NCI-H774 (cell line): ENCODE measurements around the gene ABAT.

Source experiments
- DNase-seq: peaks from one replicate; lab custom pipeline; 2025; lab: John Stamatoyannopoulos, UW

Gene ABAT

GRCh38 chr16:8717892-8718415 is 43.5 kb downstream of the ABAT start:
- no peak for DNase-seq

- DNase-seq, result no peak
Measured at GRCh38 chr16:8718851-8719680, 44.6 kb downstream of the ABAT start.

DNA sequence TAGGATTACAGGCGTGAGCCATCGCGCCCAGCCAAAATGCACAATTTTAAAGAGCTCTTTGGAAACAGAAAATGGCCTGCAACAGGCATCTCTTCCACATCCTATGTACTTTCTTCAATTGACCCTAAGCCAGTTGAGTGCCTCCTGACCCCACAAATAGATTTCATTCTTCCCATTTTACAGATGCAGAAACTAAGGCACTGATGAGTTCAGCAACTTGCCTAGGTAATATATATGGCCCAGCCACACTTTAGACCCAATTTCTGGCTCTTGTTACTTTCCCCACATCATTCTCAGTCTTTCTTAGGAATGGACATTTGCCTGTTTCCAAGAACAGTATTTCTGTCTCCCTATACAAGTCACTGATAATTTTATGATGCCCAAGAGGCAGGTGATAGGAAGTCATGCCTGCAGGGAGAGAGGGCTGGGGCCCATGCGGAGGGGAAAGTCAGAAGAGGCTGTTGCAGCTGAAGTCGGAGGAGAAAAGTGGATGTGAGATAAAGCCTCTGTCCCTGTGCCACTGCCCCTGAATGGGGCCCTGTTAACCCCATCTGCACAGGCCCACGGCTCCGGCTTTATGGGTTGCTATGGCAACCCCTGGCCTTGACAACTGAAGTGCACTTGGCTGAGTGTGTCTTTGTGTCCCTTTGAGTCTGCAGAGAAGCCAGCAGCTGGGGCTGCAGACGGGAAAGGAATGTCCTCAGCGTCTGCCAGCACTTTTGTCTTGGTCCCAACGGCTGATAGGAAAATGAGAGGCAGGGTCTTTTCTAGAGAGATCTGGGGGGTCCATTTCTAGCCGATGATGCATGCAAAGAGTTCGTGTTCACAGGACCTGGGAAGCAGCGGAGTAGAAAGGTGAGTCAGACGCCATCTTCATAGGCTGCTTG is 45.9 kb downstream of the ABAT start:
- DNase-seq, result peak; percentile 77

GRCh38 chr16:8720967-8721308 is 46.5 kb downstream of the ABAT start:
- no peak for DNase-seq

DNA sequence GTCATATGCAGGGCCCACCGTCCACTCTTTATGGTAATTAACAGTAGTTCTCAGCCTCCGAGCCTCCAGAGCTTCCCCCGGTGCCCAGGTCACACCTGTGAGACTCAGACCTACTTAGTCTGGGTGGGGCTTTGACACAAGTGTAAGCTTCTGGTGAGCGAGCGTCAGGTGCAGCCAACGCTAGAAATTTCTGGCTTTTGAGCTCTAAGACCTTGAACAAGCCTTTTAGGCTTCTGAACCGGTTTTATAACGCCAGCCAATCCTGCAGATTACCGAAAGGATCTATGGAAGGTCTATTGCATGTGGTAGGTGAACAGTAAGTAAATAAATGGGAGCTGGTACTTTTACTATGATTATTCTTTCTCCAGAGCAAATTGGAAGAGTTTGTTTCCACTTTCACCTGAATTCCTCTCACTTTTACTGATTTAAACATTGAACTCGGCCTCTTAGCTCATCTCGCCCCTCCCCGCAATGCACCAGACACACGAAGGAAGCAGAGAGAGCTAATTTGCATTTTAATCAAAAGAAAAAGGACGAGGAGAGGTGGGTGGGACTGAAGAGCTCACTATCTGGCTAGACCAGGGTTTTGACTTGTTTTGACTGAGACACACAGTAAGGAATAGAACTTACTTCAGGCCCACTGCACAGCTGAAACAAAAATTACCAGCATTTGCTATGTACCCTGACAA is 47.1 kb downstream of the ABAT start:
- peak; percentile 2 for DNase-seq

- DNase-seq, result no peak
Measured at GRCh38 chr16:8722025-8722348, 47.6 kb downstream of the ABAT start.

DNA sequence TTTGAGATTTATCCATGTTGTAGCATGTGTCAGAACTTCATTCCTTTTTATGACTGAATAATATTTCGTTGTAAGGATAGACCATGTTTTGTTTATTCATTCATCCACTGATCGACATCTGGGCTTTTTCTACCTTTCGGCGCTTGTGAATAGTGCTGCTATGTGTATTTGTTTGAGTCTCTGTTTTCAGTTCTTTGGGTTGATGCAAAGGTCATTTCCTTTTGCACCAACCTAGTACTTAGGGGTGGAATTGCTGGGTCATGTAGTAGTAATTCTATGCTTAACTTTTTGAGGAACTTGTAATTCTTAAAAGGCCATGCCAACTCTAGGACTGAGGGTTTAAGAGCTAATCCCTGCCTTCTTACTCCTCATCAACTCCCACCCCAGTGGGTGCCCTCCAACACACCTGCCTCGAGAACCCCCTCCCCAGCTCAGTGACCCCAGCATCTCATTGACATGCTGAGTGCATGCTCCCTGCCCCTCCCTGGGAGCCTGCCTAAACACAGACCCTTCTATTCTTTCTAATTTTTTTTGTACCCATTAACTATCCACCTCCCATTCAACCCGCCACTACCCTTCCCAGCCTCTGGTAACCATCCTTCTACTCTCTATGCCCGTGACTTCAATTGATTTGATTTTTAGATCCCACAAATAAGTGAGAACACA is 51.2 kb downstream of the ABAT start:
- DNase-seq, result no peak

DNA sequence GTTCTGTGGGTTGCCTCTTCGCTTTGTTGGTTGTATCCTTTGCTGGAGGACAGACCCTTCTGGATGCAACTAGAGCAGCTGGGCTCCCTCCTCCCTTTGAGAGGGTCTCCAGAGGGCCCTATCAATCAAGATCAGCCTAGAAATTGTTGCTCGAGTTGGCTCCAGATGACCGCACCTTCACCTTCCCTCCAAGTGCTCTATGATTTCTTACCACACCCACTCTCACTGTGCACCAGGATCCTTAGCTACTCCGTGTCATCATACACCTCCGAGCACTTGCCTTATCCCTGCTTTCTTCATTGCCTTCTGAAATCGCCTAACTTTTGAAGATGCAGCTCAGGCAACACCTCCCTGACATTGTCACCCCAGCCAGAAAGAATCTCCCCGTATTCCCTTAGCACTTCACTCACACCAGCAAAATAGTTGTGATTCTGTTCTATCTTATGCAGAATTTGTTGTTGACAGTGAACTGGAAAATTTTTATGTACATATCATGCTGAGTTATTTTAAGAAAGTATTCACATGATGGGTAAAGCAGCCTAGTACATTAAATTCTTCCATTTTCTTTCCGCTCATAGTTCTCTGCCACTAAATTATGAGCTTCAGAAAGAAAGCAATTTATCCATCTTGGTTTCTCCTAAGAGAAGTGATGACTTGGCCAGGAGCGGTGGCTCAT is 52.9 kb downstream of the ABAT start:
- DNase-seq, result no peak

GRCh38 chr16:8727857-8728618 is 53.6 kb downstream of the ABAT start:
- DNase-seq, result no peak

GRCh38 chr16:8729779-8730334 is 55.4 kb downstream of the ABAT start:
- DNase-seq, result no peak

DNA sequence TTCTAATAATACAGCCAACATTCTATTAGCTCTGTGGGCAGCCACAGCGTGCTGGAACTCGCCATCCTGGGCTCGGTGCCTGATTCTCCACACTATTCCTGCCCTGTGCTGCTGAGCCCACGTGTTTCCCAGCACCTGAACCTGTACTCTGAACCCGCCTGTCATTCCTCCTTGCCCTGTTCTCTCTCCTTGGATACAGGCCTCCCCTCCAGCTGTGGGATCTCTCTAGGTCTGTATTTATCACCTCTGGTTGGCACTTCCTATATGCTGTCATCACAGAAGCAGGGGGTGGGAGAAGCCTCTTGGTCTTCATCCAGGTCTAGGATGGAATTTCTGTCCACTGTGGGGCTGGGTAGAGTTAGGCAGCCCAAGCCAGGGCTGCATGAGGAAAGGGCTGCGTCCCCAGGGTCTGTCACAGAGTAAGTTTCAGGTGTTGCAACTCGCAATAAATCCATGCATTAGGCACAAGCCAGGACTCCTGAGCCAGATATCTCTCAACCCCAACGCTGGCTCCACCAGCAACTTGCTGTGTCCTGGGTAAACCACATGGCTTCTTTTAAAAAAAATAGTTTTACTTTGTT is 56.0 kb downstream of the ABAT start:
- DNase-seq, result no peak

DNA sequence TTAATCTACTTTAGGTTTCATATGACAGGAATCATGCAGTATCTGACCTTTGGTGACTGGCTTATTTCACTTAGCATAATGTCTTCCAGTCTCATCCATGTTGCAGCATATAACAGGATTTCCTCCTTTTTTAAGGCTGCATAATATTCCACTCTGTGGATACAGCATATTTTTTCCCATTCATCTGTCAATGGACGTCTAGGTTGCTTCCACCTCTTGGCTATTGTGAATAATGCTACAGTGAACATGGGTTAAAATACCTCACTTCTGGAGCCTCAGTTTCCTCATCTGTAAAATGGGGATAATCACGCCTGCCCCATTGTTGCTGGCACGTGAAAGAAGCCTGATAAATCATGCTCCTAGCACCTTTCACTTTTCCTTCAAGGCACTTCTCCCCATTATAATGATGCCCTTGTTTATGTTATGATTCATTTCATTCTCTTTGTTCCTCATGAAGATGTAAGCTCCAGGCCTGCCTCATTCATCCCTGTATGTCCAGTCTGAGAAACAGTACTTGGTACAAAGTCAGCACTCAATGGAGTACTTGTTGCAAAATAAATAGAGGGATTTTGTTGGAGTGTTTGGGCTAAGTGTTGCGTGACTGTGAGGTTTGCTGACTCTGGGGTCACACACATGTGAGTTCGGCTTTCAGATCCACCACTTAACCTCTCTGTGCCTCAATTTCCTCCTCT is 59.6 kb downstream of the ABAT start:
- no peak for DNase-seq

GRCh38 chr16:8735574-8735973 is 61.2 kb downstream of the ABAT start:
- DNase-seq, result no peak

DNA sequence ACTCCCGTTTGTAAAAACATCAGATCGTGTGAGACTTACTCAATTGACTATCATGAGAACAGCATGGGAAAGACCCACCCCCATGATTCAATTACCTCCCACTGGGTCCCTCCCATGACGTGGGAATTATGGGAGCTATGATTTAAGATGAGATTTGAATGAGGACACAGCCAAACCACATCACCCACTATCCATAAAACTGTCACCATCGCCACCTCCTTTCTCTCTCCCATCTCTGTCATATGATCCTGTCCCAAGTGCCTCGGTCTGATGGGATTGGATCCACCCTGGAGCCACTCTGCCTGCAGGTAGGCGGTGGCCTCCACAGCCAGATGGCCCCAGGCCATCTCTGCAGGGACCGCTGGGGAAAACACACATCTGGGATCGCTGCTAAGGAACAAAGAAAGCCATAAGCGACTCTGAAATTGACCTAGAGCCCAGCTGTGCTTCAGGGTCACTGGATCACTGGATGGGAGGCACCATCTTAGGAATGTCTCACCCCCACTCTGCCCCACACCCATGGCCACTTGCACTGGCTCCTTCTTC is 61.8 kb downstream of the ABAT start:
- DNase-seq, result no peak

GRCh38 chr16:8739151-8739550 is 64.7 kb downstream of the ABAT start:
- DNase-seq, result no peak

- no peak for DNase-seq
Measured at GRCh38 chr16:8739989-8740704, 65.7 kb downstream of the ABAT start.

DNA sequence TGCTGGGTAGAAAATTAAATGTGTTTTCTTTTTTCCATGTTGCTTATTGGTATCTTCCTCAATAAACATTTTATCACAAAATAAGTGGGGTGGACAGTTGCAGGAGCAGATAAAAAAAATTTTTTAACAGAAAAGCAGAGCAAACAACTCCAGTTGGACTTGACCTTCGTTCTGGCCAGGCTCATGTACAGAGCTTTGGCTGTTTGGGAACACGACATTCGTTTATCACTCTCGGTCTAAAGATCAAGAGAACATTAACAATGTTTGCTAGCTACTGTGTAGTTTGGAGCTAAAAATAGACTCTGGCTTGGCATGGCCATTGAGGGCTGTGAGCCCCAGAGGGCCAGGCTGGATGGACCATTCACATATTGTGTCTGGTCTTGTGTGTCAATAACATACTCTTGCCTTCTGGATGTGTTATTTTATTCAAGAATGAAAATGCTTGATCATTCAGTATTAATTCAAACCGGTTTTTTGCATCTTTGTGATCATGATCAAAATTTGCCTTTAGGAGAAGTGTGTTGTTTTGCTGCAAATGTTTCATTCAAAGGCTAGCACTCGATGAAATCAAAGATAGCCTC is 66.4 kb downstream of the ABAT start:
- peak; percentile 23 for DNase-seq

GRCh38 chr16:8741636-8742035 is 67.2 kb downstream of the ABAT start:
- no peak for DNase-seq
